B cell (primary cell): Measurements from ENCODE around the gene DAP. TPM values are rescaled to one million over a fixed set of nuclear protein-coding genes. Genes with fewer than 3 reads are reported as not detected.

Source experiments
- ATAC-seq: fragments of 200-7000 bp; cut with Tn5 transposase; one replicate; pipeline ENCODE4 v1.10.0; 2021; ENCODE audit warnings: low read depth, mild to moderate bottlenecking, moderate number of reproducible peaks, moderate library complexity
- CTCF ChIA-PET: fragments of 350-600 bp; sonication (Branson Sonifier 250); formaldehyde crosslinking; loops from one replicate; lab custom pipeline; 2021; ENCODE audit warnings: antibody characterized with exemption, inconsistent platforms; lab: Charles Lee
- POLR2A ChIA-PET: fragments of 350-600 bp; sonication (Branson Sonifier 250); formaldehyde crosslinking; loops from one replicate; lab custom pipeline; 2021; ENCODE audit warnings: antibody characterized with exemption; lab: Charles Lee
- DNase-seq: peaks from one replicate; pipeline ENCODE4 v3.0.0; 2013
- H2AFZ ChIP-seq: 2 replicates; pipeline ENCODE4 v1.6.1; 2012; ENCODE audit warnings: mild to moderate bottlenecking, low read depth, low read length; ENCODE audit not compliant: insufficient read depth, poor library complexity, severe bottlenecking
- H3K27ac ChIP-seq, 2 donors: 1 replicate in 1 of 2; 2 replicates in 1 of 2; pipeline ENCODE4 v1.5.1; 2012 to 2013; ENCODE audit warnings: low read length in 2 of 2, mild to moderate bottlenecking in 2 of 2, moderate library complexity in 1 of 2
- H3K27me3 ChIP-seq, 4 experiments: fragments of 200-600 bp in 1 of 4; sonication (generic) in 1 of 4; replicated peaks in 1 of 4; 1 replicate in 2 of 4; 2 replicates in 2 of 4; pipeline versions ENCODE4 v1.6.1 to v1.7.0; 2013 to 2016; ENCODE audit warnings: low read length in 3 of 4, mild to moderate bottlenecking in 2 of 4, mixed read lengths in 1 of 4, moderate library complexity in 1 of 4; ENCODE audit not compliant: insufficient read depth in 4 of 4, control insufficient read depth in 3 of 4; ENCODE audit errors: control extremely low read depth in 1 of 4
- H3K36me3 ChIP-seq, 2 experiments: replicated peaks in 1 of 2; 1 replicate in 1 of 2; 2 replicates in 1 of 2; pipeline versions ENCODE4 v1.6.1 to v1.7.1; 2013; ENCODE audit warnings: low read length in 1 of 2; ENCODE audit not compliant: insufficient read depth in 2 of 2, control insufficient read depth in 1 of 2; ENCODE audit errors: control extremely low read depth in 1 of 2, extremely low read depth in 1 of 2
- H3K4me1 ChIP-seq, 2 donors: fragments of 200-600 bp in 1 of 2; sonication (generic) in 1 of 2; 1 replicate in 1 of 2; 2 replicates in 1 of 2; pipeline versions ENCODE4 v1.5.1 to v1.6.1; 2013 to 2017; ENCODE audit warnings: low read length in 2 of 2; ENCODE audit not compliant: control insufficient read depth in 2 of 2, insufficient read depth in 2 of 2
- H3K4me2 ChIP-seq: replicated peaks from 2 replicates; pipeline ENCODE3; 2012; ENCODE audit warnings: mild to moderate bottlenecking, low read depth, low read length; ENCODE audit not compliant: poor library complexity, severe bottlenecking
- H3K4me3 ChIP-seq, 5 experiments: fragments of 200-600 bp in 1 of 5; sonication (generic) in 1 of 5; 1 replicate in 3 of 5; 2 replicates in 2 of 5; pipeline versions ENCODE4 v1.5.1 to v1.7.0; 2011 to 2016; ENCODE audit warnings: low read length in 4 of 5, mild to moderate bottlenecking in 4 of 5, low read depth in 2 of 5, control low read depth in 1 of 5, moderate library complexity in 1 of 5; ENCODE audit not compliant: insufficient read depth in 1 of 5; ENCODE audit errors: control extremely low read depth in 1 of 5, extremely low read depth in 1 of 5
- H3K79me2 ChIP-seq: fragments of 200-600 bp; sonication (generic); one replicate; pipeline ENCODE4 v1.6.0; 2016; ENCODE audit warnings: low read length; ENCODE audit not compliant: control insufficient read depth, insufficient read depth
- H3K9ac ChIP-seq: fragments of 200-600 bp; sonication (generic); 2 replicates; pipeline ENCODE4 v1.6.1; 2017; ENCODE audit warnings: mild to moderate bottlenecking, low read length, moderate library complexity
- H3K9me3 ChIP-seq, 3 donors: one replicate each; pipeline versions ENCODE4 v1.6.1 to v1.7.1; 2013; ENCODE audit warnings: low read length in 2 of 3; ENCODE audit not compliant: control insufficient read depth in 2 of 3, insufficient read depth in 1 of 3; ENCODE audit errors: control extremely low read depth in 1 of 3
- H4K20me1 ChIP-seq: 2 replicates; pipeline ENCODE4 v1.6.0; 2012; ENCODE audit warnings: mild to moderate bottlenecking, low read length; ENCODE audit not compliant: insufficient read depth, control insufficient read depth, poor library complexity, severe bottlenecking
- H3K27ac Mint-ChIP-seq: one replicate; pipeline ENCODE4 v1.8.0; 2021; ENCODE audit warnings: mixed read lengths
- H3K27me3 Mint-ChIP-seq: one replicate; pipeline ENCODE4 v1.8.0; 2021; ENCODE audit warnings: mixed read lengths
- H3K4me1 Mint-ChIP-seq: one replicate; pipeline ENCODE4 v1.8.0; 2021; ENCODE audit warnings: mixed read lengths
- H3K4me3 Mint-ChIP-seq: one replicate; pipeline ENCODE4 v1.8.0; 2021; ENCODE audit warnings: mixed read lengths
- H3K9me3 Mint-ChIP-seq: one replicate; pipeline ENCODE4 v1.8.0; 2022; ENCODE audit warnings: mixed read lengths; ENCODE audit not compliant: insufficient read depth
- EZH2 ChIP-seq: IDR thresholded peaks from 2 replicates; pipeline ENCODE4 v1.6.1; 2012; ENCODE audit warnings: borderline replicate concordance, low read depth, mild to moderate bottlenecking, moderate library complexity, low read length; ENCODE audit not compliant: insufficient read depth, poor library complexity, severe bottlenecking
- WGBS: methylation state at CpG from one replicate; pipeline ENCODE4 v1.1.5; 2013; ENCODE audit warnings: missing lambda C conversion rate; ENCODE audit not compliant: insufficient coverage; 5-methylcytosine and 5-hydroxymethylcytosine counted together
- intact Hi-C: fragments of 100-400 bp; cut with micrococcal nuclease; formaldehyde crosslinking; loops from one replicate; pipeline ENCODE4 v1.10.0; 2022
- polyA plus RNA-seq: library from polyadenylated mRNA; depleted of rRNA; stranded (reverse); fragments of >200 nt; gene quantifications from 2 replicates; pipeline ENCODE4 v1.2.3, GENCODE V29; 2012
- total RNA-seq, 2 donors: library from RNA; stranded (reverse); fragments of 120-200 nt in 1 of 2; gene quantifications; 1 replicate in 1 of 2; 2 replicates in 1 of 2; pipeline versions ENCODE4 v1.2.3 to v1.2.4, GENCODE V29; 2013 to 2022
- TF ChIP-seq, protein P1 (sequence below): fragments of 200-600 bp; IDR thresholded peaks from one replicate; pipeline ENCODE4 v1.8.0; 2022; ENCODE audit warnings: antibody characterized with exemption, mild to moderate bottlenecking

Gene DAP
- total and polyA plus RNA-seq, 2 donors (not counting 1 experiment from before 2014, with no cell fraction given) = 42.6 to 49.8 TPM

DNA sequence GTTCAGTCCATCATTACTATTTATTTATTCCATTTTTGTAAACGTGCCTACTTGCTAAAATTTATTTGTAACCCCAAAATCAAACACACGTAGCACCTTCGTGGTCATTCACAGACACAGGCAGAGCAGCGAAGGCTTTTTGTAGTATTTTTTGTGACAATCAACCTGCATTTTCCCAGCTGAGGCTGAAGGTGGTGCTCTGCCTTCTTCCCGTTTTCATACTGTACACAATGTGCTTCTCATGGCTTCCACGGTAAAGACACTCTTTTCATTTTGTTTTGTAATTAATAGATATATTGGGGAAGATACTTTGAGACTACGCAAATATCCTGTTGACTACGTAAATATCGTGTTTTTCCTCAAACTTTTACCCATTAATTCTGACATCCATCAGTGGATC, 19.4 kb downstream of the DAP start:
- ATAC-seq (no peak), DNase-seq (no peak)
- Histone ChIP-seq H2AFZ (no peak overlapping the region), H3K4me3 (no peak overlapping the region), H4K20me1 (no peaks in the 10 kb centered on the region), H3K36me3 (peaks cover 4 to 44% of the 10 kb centered on the region in 2 experiments), H3K4me2 (no peak overlapping the region), H3K4me1 (peaks cover 5 to 6% of the 10 kb centered on the region in 2 donors), H3K79me2 (peaks cover 22% of the 10 kb centered on the region), H3K27ac (no peak overlapping the region), H3K9me3 (peaks cover 0 to 4% (median 0%) of the 10 kb centered on the region in 3 donors), H3K9ac (no peak overlapping the region), H3K27me3 (no peaks in the 10 kb centered on the region)
- no peaks in the 10 kb centered on the region for H3K27me3 Mint-ChIP-seq
- intact Hi-C loops = no loop called here
- WGBS = 100% methylated on average over 3 of the region's 9 CpGs
- CTCF ChIA-PET = interaction anchor here (1.6 kb wide), 1 partner anchor 114 kb away, joined by 4 read pairs; no protein-coding TSS in a partner anchor
- POLR2A ChIA-PET = no interaction called here
- no peak overlapping the region for H3K4me3 Mint-ChIP-seq
- H3K9me3 Mint-ChIP-seq = no peaks in the 10 kb centered on the region
- peaks cover 8% of the 10 kb centered on the region for H3K4me1 Mint-ChIP-seq
- no peak overlapping the region for H3K27ac Mint-ChIP-seq
- no peak for TF ChIP-seq EZH2
- TF ChIP-seq, protein P1, sequence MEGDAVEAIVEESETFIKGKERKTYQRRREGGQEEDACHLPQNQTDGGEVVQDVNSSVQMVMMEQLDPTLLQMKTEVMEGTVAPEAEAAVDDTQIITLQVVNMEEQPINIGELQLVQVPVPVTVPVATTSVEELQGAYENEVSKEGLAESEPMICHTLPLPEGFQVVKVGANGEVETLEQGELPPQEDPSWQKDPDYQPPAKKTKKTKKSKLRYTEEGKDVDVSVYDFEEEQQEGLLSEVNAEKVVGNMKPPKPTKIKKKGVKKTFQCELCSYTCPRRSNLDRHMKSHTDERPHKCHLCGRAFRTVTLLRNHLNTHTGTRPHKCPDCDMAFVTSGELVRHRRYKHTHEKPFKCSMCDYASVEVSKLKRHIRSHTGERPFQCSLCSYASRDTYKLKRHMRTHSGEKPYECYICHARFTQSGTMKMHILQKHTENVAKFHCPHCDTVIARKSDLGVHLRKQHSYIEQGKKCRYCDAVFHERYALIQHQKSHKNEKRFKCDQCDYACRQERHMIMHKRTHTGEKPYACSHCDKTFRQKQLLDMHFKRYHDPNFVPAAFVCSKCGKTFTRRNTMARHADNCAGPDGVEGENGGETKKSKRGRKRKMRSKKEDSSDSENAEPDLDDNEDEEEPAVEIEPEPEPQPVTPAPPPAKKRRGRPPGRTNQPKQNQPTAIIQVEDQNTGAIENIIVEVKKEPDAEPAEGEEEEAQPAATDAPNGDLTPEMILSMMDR = no peak

DNA sequence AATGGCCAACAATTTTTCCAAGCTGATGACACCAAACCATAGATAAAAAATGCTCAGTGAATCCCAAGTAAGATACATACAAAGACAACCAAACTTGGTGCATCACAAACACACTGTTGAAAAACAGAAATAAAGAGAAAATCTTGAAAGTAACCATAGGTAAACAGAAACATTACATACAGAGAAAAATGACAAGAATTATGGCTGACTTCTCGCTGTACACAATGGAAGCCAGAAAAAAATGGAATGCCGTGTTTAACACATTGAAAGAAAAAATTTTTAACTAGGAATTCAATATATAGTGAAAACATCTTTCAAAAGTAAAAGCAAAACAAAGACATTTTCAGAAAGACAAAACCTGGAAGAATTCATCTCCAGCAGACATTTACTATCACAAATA, 20.6 kb downstream of the DAP start:
- CTCF ChIA-PET = no interaction called here
- Histone ChIP-seq H3K4me3 (no peak overlapping the region), H3K27ac (no peak overlapping the region), H3K4me1 (peaks cover 15% of the 10 kb centered on the region in 2 donors), H3K9ac (no peak overlapping the region), H3K4me2 (no peak overlapping the region), H3K9me3 (peaks cover 0 to 4% (median 0%) of the 10 kb centered on the region in 3 donors), H3K79me2 (peaks cover 19% of the 10 kb centered on the region), H4K20me1 (no peaks in the 10 kb centered on the region), H3K27me3 (no peaks in the 10 kb centered on the region), H3K36me3 (peaks cover 4 to 38% of the 10 kb centered on the region in 2 experiments), H2AFZ (no peak overlapping the region)
- DNase-seq = no peak
- no peak for TF ChIP-seq EZH2
- TF ChIP-seq, protein P1 = no peak
- H3K4me3 Mint-ChIP-seq = no peak overlapping the region
- POLR2A ChIA-PET = no interaction called here
- no CpG with 5 or more reads among the region's 2 CpGs for WGBS
- no peak for ATAC-seq
- no peaks in the 10 kb centered on the region for H3K9me3 Mint-ChIP-seq
- peaks cover 15% of the 10 kb centered on the region for H3K4me1 Mint-ChIP-seq
- intact Hi-C loops = no loop called here
- no peaks in the 10 kb centered on the region for H3K27me3 Mint-ChIP-seq
- no peak overlapping the region for H3K27ac Mint-ChIP-seq
